SU-DHL-6 (cell line): ENCODE results near the gene EIF3J.

Experiments
- CTCF ChIP-seq: fragments of 200-600 bp; sonication (generic); IDR thresholded peaks from one replicate; pipeline ENCODE4 v1.5.1; 2017; ENCODE audit warnings: antibody characterized with exemption, mild to moderate bottlenecking, low read length, moderate library complexity; ENCODE audit not compliant: insufficient read depth, poor library complexity, severe bottlenecking
- EZH2phosphoT487 ChIP-seq: fragments of 200-600 bp; sonication (generic), shearing (Covaris generic); conservative IDR thresholded peaks from 2 replicates; pipeline ENCODE4 v1.6.1; 2018; ENCODE audit warnings: mild to moderate bottlenecking, antibody characterized with exemption, low read length, moderate library complexity, mixed read lengths

- TF ChIP-seq CTCF (peak; percentile 43), EZH2phosphoT487 (no peak)
Observed at GRCh38 chr15:44593042-44593736, 56.2 kb downstream of the EIF3J start.
